Activated naive CD4-positive, alpha-beta T cell treated with anti-CD3 and anti-CD28 coated beads, Interleukin-2, amount 50 U/mL, for 24 hours (primary cell): ENCODE results near the gene GIPC2.
"Not testable (repeated sequence)": the region's sequence is repeated elsewhere in the genome, so short reads cannot be mapped to it uniquely, and the experiment has no call there.

ENCODE experiments used
- H3K27ac Mint-ChIP-seq: one replicate; pipeline ENCODE4 v1.8.0; 2021; ENCODE audit warnings: mild to moderate bottlenecking, mixed read lengths
- H3K27me3 Mint-ChIP-seq: one replicate; pipeline ENCODE4 v1.8.0; 2021; ENCODE audit warnings: mixed read lengths
- H3K36me3 Mint-ChIP-seq: one replicate; pipeline ENCODE4 v1.8.0; 2021; ENCODE audit warnings: mixed read lengths
- H3K4me1 Mint-ChIP-seq: one replicate; pipeline ENCODE4 v1.8.0; 2021; ENCODE audit warnings: mixed read lengths
- H3K4me3 Mint-ChIP-seq: one replicate; pipeline ENCODE4 v1.8.0; 2021; ENCODE audit warnings: mild to moderate bottlenecking, mixed read lengths
- H3K9me3 Mint-ChIP-seq: one replicate; pipeline ENCODE4 v1.8.0; 2021; ENCODE audit warnings: mixed read lengths

Gene GIPC2

GRCh38 chr1:78019024-78019423 is 26.7 kb upstream of the GIPC2 start:
- Mint-ChIP-seq H3K36me3 (peaks cover 16% of the 10 kb centered on the region), H3K27ac (no peak overlapping the region), H3K27me3 (no peaks in the 10 kb centered on the region), H3K4me1 (peaks cover 8% of the 10 kb centered on the region), H3K9me3 (no peaks in the 10 kb centered on the region), H3K4me3 (no peak overlapping the region)

GRCh38 chr1:78021134-78021533 is 24.6 kb upstream of the GIPC2 start:
- H3K9me3 Mint-ChIP-seq, H3K4me1 Mint-ChIP-seq, H3K36me3 Mint-ChIP-seq, H3K4me3 Mint-ChIP-seq, H3K27me3 Mint-ChIP-seq, H3K27ac Mint-ChIP-seq: not testable (repeated sequence)

- Mint-ChIP-seq H3K4me1 (no peaks in the 10 kb centered on the region), H3K36me3 (no peaks in the 10 kb centered on the region), H3K9me3 (no peaks in the 10 kb centered on the region), H3K27me3 (no peaks in the 10 kb centered on the region), H3K4me3 (no peak overlapping the region), H3K27ac (no peak overlapping the region)
Measured at GRCh38 chr1:78029793-78030192, 16.0 kb upstream of the GIPC2 start.

GRCh38 chr1:78032996-78033796 is 12.6 kb upstream of the GIPC2 start:
- H3K27me3 Mint-ChIP-seq, result peaks cover 5% of the 10 kb centered on the region
- no peaks in the 10 kb centered on the region for H3K4me1 Mint-ChIP-seq
- no peak overlapping the region for H3K27ac Mint-ChIP-seq
- H3K36me3 Mint-ChIP-seq, result no peaks in the 10 kb centered on the region
- no peak overlapping the region for H3K4me3 Mint-ChIP-seq
- H3K9me3 Mint-ChIP-seq, result no peaks in the 10 kb centered on the region

GRCh38 chr1:78033797-78034172 is 12.0 kb upstream of the GIPC2 start:
- Mint-ChIP-seq H3K27me3 (peaks cover 5% of the 10 kb centered on the region), H3K9me3 (no peaks in the 10 kb centered on the region), H3K4me3 (no peak overlapping the region), H3K27ac (no peak overlapping the region), H3K4me1 (no peaks in the 10 kb centered on the region), H3K36me3 (no peaks in the 10 kb centered on the region)

GRCh38 chr1:78035121-78035520 is 10.6 kb upstream of the GIPC2 start:
- no peaks in the 10 kb centered on the region for H3K36me3 Mint-ChIP-seq
- no peaks in the 10 kb centered on the region for H3K9me3 Mint-ChIP-seq
- H3K4me1 Mint-ChIP-seq, result peaks cover under 1% of the 10 kb centered on the region
- no peak overlapping the region for H3K4me3 Mint-ChIP-seq
- H3K27ac Mint-ChIP-seq, result no peak overlapping the region
- H3K27me3 Mint-ChIP-seq, result peaks cover 5% of the 10 kb centered on the region

GRCh38 chr1:78036450-78036849 is 9.3 kb upstream of the GIPC2 start:
- Mint-ChIP-seq H3K27ac (peak overlapping the region; percentile 23), H3K4me1 (peaks cover 14% of the 10 kb centered on the region), H3K4me3 (no peak overlapping the region), H3K9me3 (peaks cover 5% of the 10 kb centered on the region), H3K27me3 (peaks cover 5% of the 10 kb centered on the region), H3K36me3 (peaks cover 2% of the 10 kb centered on the region)

- Mint-ChIP-seq H3K4me3 (no peak overlapping the region), H3K27me3 (peaks cover 5% of the 10 kb centered on the region), H3K36me3 (peaks cover 2% of the 10 kb centered on the region), H3K9me3 (peaks cover 5% of the 10 kb centered on the region), H3K4me1 (peaks cover 15% of the 10 kb centered on the region), H3K27ac (no peak overlapping the region)
Measured at GRCh38 chr1:78038071-78038470, 7.7 kb upstream of the GIPC2 start.

- Mint-ChIP-seq H3K4me3 (no peak overlapping the region), H3K4me1 (peaks cover 15% of the 10 kb centered on the region), H3K36me3 (peaks cover 2% of the 10 kb centered on the region), H3K9me3 (peaks cover 5% of the 10 kb centered on the region), H3K27ac (no peak overlapping the region), H3K27me3 (peaks cover 5% of the 10 kb centered on the region)
Measured at GRCh38 chr1:78038491-78038939, 7.3 kb upstream of the GIPC2 start.

- peak overlapping the region; percentile 70 for H3K4me3 Mint-ChIP-seq
- H3K36me3 Mint-ChIP-seq, result peaks cover 2% of the 10 kb centered on the region
- H3K27me3 Mint-ChIP-seq, result peaks cover 12% of the 10 kb centered on the region
- peak overlapping the region; percentile 51 for H3K27ac Mint-ChIP-seq
- H3K4me1 Mint-ChIP-seq, result peaks cover 23% of the 10 kb centered on the region
- H3K9me3 Mint-ChIP-seq, result peaks cover 5% of the 10 kb centered on the region
Measured at GRCh38 chr1:78040484-78041089, 5.2 kb upstream of the GIPC2 start.

GRCh38 chr1:78043436-78043835 is 2.3 kb upstream of the GIPC2 start:
- peaks cover 30% of the 10 kb centered on the region for H3K4me1 Mint-ChIP-seq
- H3K36me3 Mint-ChIP-seq, result peaks cover 2% of the 10 kb centered on the region
- no peak overlapping the region for H3K4me3 Mint-ChIP-seq
- no peak overlapping the region for H3K27ac Mint-ChIP-seq
- H3K9me3 Mint-ChIP-seq, result peaks cover 5% of the 10 kb centered on the region
- H3K27me3 Mint-ChIP-seq, result peaks cover 29% of the 10 kb centered on the region

- peaks cover 5% of the 10 kb centered on the region for H3K9me3 Mint-ChIP-seq
- H3K4me3 Mint-ChIP-seq, result peak overlapping the region; percentile 63
- peaks cover 34% of the 10 kb centered on the region for H3K27me3 Mint-ChIP-seq
- no peak overlapping the region for H3K27ac Mint-ChIP-seq
- H3K36me3 Mint-ChIP-seq, result peaks cover 2% of the 10 kb centered on the region
- peaks cover 34% of the 10 kb centered on the region for H3K4me1 Mint-ChIP-seq
Measured at GRCh38 chr1:78044796-78045562, 787 bp upstream of the GIPC2 start.

- H3K27me3 Mint-ChIP-seq, result peaks cover 35% of the 10 kb centered on the region
Measured at GRCh38 chr1:78045563-78045925, 222 bp upstream of the GIPC2 start.

GRCh38 chr1:78047106-78047505 is 1.3 kb downstream of the GIPC2 start:
- Mint-ChIP-seq H3K27me3 (peaks cover 35% of the 10 kb centered on the region), H3K9me3 (no peaks in the 10 kb centered on the region), H3K36me3 (no peaks in the 10 kb centered on the region), H3K4me3 (peak overlapping the region; percentile 74), H3K4me1 (peaks cover 19% of the 10 kb centered on the region), H3K27ac (no peak overlapping the region)

More at GRCh38 chr1:78045563-78045925, 222 bp upstream of the GIPC2 start:
- Mint-ChIP-seq H3K27ac (no peak overlapping the region), H3K9me3 (peaks cover 1% of the 10 kb centered on the region), H3K36me3 (no peaks in the 10 kb centered on the region), H3K4me1 (peaks cover 29% of the 10 kb centered on the region), H3K4me3 (peak overlapping the region; percentile 63)

- Mint-ChIP-seq H3K36me3 (no peaks in the 10 kb centered on the region), H3K4me1 (peaks cover 19% of the 10 kb centered on the region)
Measured at GRCh38 chr1:78047631-78048030, 1.9 kb downstream of the GIPC2 start.

GRCh38 chr1:78048446-78048845 is 2.7 kb downstream of the GIPC2 start:
- Mint-ChIP-seq H3K4me3 (no peak overlapping the region), H3K4me1 (peaks cover 19% of the 10 kb centered on the region), H3K27ac (no peak overlapping the region), H3K27me3 (peaks cover 35% of the 10 kb centered on the region), H3K36me3 (no peaks in the 10 kb centered on the region), H3K9me3 (no peaks in the 10 kb centered on the region)

More at GRCh38 chr1:78047631-78048030, 1.9 kb downstream of the GIPC2 start:
- no peaks in the 10 kb centered on the region for H3K9me3 Mint-ChIP-seq
- H3K27ac Mint-ChIP-seq, result no peak overlapping the region
- peaks cover 35% of the 10 kb centered on the region for H3K27me3 Mint-ChIP-seq
- no peak overlapping the region for H3K4me3 Mint-ChIP-seq
